Measurements from ENCODE around the gene SLC25A24.

The SLC25A24 gene

DNA sequence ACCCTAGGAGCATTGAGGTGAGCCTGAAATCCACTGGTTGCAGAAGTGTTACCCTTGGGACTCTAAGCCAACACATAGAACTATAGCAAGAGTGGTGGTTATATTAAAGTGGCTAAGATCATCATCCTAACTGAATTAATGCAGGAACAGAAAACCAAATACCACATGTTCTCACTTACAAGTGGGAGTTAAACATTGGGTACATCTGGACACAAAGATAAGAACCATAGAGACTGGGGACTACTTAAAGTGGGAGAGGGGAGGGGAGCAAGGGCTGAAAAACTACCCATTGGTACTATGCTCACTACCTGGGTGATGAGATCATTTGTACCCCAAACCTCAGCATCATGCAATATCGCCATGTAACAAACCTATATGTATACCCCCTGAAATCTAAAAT lies 100.0 kb downstream of the SLC25A24 start:
- DNase-seq (ENCODE audit: low read depth in 2 of 2): no peak

DNA sequence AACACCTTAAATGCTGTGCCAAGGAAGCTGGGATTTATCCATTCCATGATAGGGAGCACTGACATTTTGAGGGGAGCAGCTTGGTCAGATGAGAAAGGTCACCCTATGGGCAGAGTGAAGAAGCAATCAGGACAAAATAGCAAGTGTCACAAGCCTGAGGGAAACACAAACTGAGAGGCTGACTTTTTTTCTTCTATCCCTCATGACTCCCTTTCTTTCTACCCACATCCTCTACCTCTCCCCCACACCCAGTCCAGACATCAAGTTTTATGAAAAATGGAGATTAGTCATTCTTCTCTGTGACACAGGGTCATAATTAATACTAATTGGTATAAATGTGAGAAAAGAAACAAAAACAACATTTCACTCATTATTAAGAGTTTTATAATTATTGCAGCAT lies 103.1 kb downstream of the SLC25A24 start:
- no peak for DNase-seq (ENCODE audit: low read depth in 2 of 2)

DNA sequence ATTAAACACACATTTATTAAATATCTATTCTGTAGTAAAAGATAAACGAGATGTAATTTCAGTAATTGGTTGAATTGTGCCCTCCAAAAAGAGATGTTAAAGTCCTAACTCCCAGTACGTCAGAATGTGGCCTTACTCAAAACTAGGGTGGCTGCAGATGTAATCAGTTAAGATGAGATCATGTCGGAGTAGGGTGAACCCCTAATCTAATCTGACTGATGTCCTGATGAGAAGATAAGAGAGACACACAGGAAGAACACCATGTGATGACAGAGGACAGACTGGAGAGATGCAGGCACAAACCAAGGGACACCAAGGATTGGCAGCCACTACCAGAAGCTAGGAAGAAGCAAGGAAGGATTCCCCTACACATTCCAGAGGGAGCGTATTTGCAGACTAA lies 104.1 kb downstream of the SLC25A24 start:
- no peak for DNase-seq (ENCODE audit: low read depth in 2 of 2)

DNA sequence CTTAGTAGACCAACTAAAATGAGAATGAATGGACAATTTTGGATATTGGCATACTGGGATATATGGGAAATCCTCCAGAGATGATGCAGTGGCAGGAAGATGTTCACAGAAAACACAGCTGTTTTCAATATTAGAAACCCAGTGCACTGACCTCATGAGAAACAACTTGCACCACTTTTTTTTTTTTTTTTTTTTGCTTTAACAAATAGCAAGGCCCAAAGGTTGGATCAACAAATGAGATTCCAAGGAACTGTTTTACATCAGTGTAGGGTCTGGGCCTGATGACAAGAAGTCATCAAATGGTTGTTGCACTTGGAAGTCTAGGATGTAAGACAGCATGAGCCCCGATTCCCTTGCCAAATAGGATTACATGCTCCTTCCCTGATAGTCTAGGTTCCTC lies 110.7 kb downstream of the SLC25A24 start:
- no peak for DNase-seq (ENCODE audit: low read depth in 2 of 2)

DNA sequence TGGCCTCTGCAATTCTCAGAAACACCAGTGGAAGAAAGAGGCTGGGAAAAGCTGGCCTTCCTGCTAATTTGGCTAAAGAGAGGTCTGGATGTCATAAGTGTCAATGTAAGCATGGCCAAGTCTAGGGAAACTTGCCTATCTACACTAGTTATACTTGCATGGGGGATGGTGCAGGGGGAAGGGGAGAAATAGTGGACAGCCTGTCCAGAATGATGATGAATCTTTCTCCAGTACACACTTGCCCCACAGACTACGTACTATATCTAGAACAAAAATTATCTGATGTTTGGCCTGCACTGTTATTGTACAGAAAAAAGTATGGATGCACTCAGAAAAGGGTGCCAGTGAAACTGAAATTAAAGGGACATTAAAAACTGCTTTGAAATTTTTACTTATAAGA lies 114.5 kb downstream of the SLC25A24 start:
- DNase-seq (ENCODE audit: low read depth in 2 of 2): no peak

DNA sequence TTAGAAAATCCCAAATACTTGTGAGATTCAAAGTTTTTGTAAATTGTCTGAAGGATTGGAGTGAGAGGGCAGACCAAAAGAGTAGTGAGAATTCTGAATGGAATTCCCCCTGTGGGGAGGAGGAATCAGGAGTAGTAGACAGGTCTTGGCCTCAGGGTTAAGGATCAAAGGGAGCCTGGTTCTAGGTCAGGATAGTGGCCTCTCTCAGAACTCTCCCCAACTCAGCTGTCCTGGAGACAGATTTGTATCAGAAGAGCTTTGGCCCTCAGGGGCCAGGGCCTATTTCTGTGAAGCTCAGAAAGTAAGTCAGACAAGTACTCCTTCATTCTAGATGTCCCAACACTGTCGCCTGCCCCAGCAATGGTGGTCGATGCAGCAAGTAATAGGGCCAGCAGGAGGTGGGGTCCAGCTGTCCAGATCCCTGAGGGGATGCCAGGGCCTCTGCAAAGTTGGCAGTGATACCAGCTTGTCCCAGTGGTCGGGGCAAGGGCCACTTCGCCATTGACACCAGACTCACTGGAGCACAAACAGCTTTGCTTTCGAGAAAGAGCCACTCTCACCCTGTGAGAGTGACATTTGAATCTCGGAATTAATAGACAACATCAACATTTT lies 115.2 kb downstream of the SLC25A24 start:
- no peak for DNase-seq (ENCODE audit: low read depth in 2 of 2)
